ENCODE data around the gene ATOSA.

DNA sequence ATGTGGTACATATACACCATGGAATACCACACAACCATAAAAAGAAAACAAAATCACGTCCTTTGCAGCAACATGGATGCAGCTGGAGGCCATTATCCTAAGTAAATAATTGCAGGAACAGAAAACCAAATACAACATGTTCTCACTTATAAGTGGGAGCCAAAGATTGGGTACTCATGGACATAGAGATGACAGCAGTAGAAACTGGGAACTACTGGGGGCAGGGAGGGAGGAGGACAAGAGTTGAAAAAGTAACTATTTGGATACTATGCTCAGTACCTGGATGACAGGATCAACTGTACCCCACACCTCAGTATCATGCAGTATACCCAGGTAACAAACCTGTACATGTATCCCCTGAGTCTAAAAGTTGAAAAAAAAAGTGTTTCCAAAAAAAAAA, 23.2 kb upstream of the ATOSA start:
- no peak for TF ChIP-seq FOXM1 (IDR thresholded peaks at IDR 0.05; ENCODE audit: borderline replicate concordance, low read depth)
- TF ChIP-seq, protein P1, sequence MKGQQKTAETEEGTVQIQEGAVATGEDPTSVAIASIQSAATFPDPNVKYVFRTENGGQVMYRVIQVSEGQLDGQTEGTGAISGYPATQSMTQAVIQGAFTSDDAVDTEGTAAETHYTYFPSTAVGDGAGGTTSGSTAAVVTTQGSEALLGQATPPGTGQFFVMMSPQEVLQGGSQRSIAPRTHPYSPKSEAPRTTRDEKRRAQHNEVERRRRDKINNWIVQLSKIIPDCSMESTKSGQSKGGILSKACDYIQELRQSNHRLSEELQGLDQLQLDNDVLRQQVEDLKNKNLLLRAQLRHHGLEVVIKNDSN (IDR thresholded peaks at IDR 0.05) = no peak
- no peak for TF ChIP-seq TAF1 (IDR thresholded peaks at IDR 0.05; ENCODE audit: low read depth)
- no peak for TF ChIP-seq RAD21 (IDR thresholded peaks at IDR 0.05; ENCODE audit: low read depth)
- no peak for TF ChIP-seq NFIC (IDR thresholded peaks at IDR 0.05)
- TF ChIP-seq TEAD4 (IDR thresholded peaks at IDR 0.05) = no peak
- TF ChIP-seq EP300 (IDR thresholded peaks at IDR 0.05; ENCODE audit: borderline replicate concordance) = no peak
- no peak for TF ChIP-seq MAX (IDR thresholded peaks at IDR 0.05)
- TF ChIP-seq REST (IDR thresholded peaks at IDR 0.05; ENCODE audit: low read depth) = no peak
- TF ChIP-seq CEBPB (IDR thresholded peaks at IDR 0.05) = no peak
- TF ChIP-seq YY1 (IDR thresholded peaks at IDR 0.05; ENCODE audit: low read depth) = no peak
- no peak for TF ChIP-seq TCF12 (IDR thresholded peaks at IDR 0.05; ENCODE audit: low read depth)
